ENCODE measurements around the gene RAP1A.

DNA sequence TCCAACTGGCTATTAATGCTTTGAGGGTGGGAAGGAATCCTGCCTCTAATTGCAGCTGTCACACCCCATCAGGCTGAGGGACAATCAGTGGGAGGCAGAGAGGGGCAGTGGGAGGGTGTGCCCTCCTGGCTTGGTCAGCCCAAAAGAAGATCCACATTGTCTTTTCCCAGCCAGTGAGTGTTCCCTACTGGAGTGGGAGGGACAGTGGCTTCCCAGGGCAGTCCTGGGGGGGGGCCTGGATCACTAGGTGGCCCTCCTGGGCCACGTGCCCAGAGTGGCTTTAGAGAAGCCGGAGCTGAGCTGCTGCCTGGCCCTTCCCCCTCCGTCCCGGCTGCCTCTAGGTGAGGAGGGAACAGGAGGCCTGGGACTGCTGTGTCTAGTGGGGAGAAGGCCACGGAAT is 105.6 kb downstream of the RAP1A start:
- TF ChIP-seq, protein P1, sequence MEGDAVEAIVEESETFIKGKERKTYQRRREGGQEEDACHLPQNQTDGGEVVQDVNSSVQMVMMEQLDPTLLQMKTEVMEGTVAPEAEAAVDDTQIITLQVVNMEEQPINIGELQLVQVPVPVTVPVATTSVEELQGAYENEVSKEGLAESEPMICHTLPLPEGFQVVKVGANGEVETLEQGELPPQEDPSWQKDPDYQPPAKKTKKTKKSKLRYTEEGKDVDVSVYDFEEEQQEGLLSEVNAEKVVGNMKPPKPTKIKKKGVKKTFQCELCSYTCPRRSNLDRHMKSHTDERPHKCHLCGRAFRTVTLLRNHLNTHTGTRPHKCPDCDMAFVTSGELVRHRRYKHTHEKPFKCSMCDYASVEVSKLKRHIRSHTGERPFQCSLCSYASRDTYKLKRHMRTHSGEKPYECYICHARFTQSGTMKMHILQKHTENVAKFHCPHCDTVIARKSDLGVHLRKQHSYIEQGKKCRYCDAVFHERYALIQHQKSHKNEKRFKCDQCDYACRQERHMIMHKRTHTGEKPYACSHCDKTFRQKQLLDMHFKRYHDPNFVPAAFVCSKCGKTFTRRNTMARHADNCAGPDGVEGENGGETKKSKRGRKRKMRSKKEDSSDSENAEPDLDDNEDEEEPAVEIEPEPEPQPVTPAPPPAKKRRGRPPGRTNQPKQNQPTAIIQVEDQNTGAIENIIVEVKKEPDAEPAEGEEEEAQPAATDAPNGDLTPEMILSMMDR (IDR thresholded peaks at IDR 0.05) = no peak
- no peak for TF ChIP-seq EP300 (IDR thresholded peaks at IDR 0.05)

Data from esophagus muscularis mucosa (tissue), 3 donors.